GM21737 (cell line): ENCODE results near the gene IL11RA.

Experiments used
- ATAC-seq: cut with Tn5 transposase; IDR thresholded peaks from one replicate; pipeline ENCODE4 v1.9.1; 2021; ENCODE audit warnings: mild to moderate bottlenecking, moderate library complexity; ENCODE audit not compliant: unreplicated experiment

Gene IL11RA

GRCh38 chr9:34652602-34653000 is 616 bp downstream of the IL11RA start:
- no peak for ATAC-seq

- no peak for ATAC-seq
Observed at GRCh38 chr9:34653151-34654072, 1.4 kb downstream of the IL11RA start.

DNA sequence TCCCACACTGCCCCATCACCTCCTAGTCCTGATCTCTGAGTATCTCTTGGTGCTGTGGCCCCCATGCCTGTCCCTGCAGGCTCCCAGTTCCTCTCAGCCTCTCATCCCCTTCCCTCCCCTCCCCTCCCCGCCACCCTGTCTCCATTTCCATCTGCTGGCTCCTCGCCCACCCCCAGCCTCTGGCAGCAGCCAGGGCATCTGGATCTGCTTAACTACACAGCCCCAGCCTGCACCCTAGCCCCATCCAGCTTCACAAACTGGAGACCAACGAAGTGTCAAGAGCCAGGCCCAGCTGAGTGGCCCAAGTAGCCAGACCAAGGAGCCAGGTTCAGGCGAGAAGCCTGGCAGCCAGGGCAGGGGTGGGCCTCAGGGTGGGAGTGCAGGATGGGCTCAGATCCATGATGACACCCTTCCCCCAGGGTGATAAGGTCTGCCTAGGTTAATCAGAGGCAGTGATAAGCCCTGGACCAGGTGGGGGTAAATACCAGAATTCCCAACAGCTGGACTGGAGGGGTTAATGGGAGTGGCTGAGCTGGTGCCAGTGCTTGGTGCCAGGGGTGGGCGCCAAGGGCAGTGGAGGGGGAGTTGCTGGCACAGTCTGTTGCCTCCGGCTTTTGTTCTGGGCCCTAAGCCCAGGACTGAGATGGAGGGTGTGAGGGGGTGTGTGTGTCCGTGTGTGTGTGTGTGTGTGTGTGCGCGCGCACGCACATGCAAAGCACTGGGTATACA is 2.5 kb downstream of the IL11RA start:
- no peak for ATAC-seq

- no peak for ATAC-seq
Observed at GRCh38 chr9:34655394-34655793, 3.4 kb downstream of the IL11RA start.

GRCh38 chr9:34656992-34657391 is 5.0 kb downstream of the IL11RA start:
- no peak for ATAC-seq

DNA sequence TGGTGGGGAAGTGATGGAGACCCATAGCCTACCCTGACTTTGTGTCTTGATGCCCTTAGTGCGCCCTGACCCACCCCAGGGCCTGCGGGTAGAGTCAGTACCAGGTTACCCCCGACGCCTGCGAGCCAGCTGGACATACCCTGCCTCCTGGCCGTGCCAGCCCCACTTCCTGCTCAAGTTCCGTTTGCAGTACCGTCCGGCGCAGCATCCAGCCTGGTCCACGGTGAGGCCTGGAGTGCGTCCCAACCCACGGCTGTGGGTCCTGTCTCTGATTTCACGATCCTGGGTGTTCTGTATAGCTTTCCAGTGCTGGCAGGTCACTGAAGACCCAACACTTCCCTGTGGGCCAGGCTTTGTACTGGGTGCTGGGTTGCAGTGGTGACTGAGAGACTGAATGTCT is 6.5 kb downstream of the IL11RA start:
- ATAC-seq, result no peak

GRCh38 chr9:34659592-34660253 is 7.7 kb downstream of the IL11RA start:
- ATAC-seq, result no peak

GRCh38 chr9:34662526-34663302 is 10.7 kb downstream of the IL11RA start, which contains the start of gene CCL27:
CCL27 (minus strand) TSS chr9:34662657; CDS start chr9:34662633, 24 bp downstream.
- ATAC-seq, result no peak

DNA sequence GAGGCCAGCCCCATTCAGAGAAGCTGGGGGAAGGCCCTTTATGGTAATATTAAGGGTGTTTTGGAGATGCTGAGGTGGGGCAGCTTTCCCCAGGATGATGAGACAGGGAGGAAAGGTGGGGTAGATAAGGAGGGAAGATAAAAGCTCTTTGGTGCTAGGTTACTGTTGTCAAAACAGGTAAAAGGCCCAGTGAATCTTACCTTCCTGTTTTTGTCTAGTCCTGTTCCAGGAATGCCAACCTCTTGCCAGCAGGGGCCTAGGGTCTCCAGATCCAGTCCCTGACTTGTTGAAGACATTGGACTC is 11.3 kb downstream of the IL11RA start:
- ATAC-seq, result no peak

- peak; percentile 61 for ATAC-seq
Observed at GRCh38 chr9:34664281-34665066, 12.5 kb downstream of the IL11RA start.

DNA sequence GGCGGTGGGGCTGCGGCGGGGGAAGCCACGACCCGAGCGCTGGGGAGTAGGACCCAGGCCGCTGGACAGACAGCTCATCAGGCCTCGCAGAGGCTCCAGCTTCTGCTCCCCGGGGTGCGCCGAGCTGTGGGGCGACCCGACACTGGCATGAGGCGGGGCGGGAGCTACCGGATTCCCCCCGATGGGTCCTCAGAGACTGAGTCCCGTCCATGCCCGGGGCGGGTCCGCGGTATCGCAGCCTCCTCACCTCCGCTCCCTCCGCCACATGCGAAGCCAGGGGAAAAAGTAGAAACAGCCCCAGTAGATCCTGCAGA is 13.0 kb downstream of the IL11RA start:
- peak; percentile 23 for ATAC-seq

DNA sequence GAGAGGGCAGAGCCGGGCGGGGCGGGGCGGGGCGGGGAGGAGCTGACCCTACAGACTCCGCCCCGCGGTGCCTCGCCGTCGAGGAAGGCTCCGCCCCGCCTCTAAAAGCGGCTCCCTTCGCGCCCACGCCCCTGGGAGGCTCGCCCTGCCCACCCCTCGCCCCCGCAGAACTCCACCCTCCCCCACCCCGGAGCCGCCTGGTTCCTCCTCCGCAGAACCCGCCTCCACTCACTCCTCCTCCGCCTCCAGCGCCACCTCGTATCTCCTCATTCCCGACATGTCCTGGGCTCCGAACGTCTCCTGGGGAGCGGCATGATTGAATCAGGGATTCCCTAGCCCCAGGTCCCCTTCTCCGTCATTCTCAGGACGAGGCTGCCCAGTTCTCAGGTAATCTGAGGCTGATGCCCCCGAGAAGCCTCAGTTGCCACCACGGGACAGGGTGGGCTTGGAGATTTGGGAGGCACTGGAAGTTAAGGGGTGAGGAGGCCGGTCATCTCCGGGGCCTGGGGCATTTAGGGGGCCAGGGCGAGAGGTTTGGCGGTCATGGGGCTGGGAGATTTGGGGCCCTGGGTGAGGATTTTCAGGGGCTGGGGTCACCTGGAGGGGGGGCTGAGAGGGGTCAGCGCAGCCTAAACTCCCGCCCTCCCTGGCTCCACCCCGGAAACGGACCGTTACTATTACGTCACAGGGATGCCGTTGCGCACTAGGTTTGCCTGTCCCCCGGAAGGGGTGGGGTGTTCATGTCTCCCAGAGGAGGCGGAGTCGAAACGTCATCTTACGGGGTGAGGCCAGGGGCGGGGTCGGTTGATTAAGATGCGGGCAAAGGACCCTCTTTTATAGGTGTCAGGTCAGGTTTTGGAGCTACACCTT is 13.6 kb downstream of the IL11RA start:
- peak; percentile 65 for ATAC-seq

- no peak for ATAC-seq
Observed at GRCh38 chr9:34669809-34670562, 18.0 kb downstream of the IL11RA start.

DNA sequence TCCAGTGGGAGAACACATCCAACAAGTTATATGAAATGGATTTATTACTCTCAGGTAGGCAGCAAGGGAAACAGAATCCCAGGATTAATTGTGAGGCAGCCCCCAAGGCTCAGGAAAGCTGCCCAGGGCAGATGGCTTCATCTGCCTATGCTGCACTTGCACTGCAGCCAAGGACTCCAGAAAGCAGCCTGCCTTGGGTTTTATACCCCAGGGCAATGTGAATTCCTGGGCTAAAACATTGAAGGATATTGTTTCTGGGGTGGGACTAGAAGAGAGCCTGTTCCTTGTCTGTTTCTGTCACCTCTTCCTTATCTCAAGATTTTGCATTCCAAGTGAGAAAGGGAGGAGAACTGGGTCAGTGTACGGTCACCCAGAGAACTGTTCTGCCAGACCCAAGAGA is 19.3 kb downstream of the IL11RA start:
- no peak for ATAC-seq

DNA sequence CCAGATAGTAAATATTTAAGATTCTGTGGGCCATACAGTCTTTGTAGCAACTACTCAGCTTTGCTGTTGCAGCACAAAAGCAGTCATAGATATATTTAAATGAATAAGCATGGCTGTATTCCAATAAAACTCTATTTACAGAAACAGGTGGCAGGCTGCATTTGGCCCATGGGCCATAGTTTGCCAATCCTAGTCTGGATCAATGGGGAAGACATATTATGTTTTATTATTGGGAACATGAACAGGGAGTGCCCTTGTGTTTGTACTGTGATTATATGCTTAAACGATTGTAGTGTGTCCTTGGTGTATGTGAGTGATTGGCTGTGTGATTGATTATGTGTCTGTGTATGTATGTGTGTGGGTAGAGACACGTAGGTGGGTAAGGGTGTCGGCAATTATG is 22.5 kb downstream of the IL11RA start:
- ATAC-seq, result no peak

GRCh38 chr9:34675048-34675714 is 23.2 kb downstream of the IL11RA start:
- ATAC-seq, result no peak

GRCh38 chr9:34675869-34676268 is 23.9 kb downstream of the IL11RA start:
- no peak for ATAC-seq

DNA sequence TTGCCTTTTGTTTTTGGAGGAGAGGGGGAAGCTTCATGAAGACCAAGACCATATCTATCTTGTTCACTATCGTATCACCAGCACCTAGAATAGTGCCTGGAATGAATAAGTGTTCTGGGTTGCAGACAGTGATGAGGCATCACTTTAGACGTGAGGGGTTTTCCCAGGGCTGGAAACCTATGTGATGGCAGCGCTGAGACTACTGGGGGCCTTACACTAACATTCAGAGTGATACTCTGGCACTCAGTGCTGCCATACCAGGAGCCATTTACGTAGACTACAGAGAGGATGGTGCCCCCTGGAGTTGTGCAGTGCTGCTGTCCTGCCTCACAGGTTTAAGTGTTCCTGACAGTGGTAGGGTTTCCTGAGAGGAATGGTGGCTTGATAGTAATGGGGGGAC is 32.2 kb downstream of the IL11RA start:
- ATAC-seq, result no peak
